HG02973 (cell line): ENCODE measurements around the gene SURF6.
"Not testable (repeated sequence)": the region's sequence is repeated elsewhere in the genome, so short reads cannot be mapped to it uniquely, and the experiment has no call there.

ENCODE experiments used
- ATAC-seq: cut with Tn5 transposase; IDR thresholded peaks from one replicate; pipeline ENCODE4 v1.9.1; 2021; ENCODE audit warnings: moderate library complexity; ENCODE audit not compliant: unreplicated experiment

The SURF6 gene

DNA sequence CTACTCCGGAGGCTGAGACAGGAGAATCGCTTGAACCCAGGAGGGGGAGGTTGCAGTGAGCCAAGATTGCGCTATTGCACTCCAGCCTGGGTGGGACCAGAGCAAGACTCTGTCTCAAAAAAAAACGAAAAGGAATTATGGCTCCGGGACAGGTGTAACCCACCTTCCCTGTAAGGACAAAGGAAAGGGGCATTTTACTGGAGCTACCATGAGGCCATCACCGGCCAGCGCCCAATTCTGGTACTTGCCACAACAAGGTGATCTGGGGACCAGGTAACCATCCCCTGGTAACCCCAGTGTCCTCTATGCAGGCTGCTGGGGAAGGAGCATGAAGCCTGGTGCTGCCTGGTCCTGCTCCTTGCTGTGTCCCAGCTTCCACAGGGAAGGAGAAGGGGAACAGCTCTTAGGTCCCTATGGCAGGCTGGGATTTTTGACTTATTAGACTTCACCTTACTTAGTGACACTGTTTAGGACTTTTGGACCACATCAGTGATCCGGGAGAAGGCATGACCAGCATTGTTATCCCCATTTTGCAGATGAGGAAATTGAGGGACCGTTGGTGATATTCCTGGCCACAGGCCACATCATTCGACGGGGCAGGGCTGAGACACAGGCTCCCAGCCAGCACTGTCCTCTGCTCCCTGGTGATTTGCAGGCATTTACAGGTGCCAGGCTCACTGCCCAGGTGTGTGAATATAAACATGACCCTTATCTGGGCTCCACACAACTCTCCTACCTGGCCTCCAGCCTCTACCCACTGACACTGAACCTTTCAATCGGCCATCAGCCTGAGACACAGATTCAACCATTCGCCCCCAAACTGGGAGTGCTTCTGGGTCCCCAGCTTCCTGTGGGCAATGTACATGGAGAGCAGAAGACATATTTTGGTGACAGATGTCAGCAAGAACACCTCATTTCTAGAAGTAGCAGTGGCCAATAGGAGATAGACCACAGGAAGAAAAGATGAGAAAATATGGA, 34.4 kb downstream of the SURF6 start:
- no peak for ATAC-seq

DNA sequence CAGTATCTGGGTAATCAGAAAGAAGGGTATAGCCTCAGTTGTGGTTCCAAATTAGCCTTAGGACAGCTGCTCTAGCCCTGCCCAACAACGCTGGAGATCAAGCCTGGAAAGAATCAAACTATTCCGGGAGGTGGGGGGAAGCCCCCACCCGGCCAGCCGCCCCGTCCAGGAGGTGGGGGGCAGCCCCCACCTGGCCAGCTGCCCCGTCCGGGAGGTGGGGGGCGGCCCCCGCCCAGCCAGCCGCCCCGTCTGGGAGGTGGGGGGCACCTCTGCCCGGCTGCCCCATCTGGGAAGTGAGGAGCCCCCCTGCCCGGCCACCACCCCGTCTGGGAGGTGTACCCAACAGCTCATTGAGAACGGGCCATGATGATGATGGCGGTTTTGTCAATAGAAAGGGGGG, 36.0 kb downstream of the SURF6 start:
- ATAC-seq, result not testable (repeated sequence)

DNA sequence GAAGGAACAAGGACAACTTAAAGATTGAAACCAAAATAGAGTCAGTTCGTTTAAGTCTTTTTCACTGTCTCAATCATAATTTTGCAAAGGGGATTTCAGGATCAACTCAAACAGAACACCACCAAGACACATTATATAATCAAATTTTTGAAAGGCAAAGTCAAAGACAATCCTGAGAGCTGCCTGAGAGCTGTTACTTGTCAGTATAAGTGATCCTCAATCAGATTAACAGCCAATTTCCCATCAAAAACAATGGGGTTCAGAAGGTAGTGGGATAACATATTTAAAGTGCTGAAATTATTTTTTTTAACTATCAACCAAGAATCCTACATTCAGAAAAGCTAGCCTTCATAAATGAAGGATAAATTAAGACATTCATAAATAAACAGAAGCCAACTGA, 41.7 kb downstream of the SURF6 start:
- no peak for ATAC-seq

DNA sequence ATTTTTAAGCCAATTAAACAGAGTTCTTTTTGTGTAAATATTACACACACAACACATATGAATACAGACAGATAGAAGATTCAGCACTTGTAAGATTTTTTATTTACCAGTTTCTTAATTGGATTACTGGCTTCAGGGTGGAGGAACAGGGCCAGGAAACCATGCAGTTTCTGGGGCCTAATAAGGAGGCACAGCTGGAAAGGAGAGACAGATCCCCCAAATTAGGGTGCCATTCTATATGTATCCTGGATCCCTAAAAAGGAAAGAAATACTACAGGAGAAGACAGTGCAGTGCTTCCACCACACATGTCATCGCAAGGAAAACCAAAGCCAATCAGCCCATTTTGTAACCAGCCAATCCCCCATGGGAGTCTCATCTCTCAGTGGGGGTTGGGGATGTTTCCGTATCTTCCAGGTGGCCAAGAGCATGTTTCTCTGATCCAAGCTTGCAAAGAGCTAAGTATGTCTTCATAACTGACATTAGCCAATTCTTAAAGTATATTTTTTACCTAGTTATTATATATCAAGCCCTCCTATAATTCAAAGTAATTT, 45.2 kb downstream of the SURF6 start:
- no peak for ATAC-seq

DNA sequence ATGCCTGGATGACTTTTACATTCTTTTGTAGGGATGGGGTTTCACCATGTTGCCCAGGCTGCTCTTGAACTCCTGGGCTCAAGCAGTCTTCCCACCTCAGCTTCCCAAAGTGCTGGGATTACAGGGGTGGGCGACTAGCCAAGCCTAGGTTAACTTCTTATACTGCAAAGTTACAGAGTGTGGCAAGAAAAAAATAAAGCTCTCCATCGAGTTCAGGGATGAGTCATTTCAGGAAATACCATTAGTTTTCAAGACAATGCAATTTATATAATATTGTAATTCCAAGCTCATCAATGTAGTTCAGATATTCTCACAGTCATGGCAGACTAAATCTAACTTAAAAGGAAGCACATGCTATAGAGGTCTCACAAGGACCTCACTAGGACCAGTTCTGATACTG, 49.5 kb downstream of the SURF6 start:
- ATAC-seq, result no peak

DNA sequence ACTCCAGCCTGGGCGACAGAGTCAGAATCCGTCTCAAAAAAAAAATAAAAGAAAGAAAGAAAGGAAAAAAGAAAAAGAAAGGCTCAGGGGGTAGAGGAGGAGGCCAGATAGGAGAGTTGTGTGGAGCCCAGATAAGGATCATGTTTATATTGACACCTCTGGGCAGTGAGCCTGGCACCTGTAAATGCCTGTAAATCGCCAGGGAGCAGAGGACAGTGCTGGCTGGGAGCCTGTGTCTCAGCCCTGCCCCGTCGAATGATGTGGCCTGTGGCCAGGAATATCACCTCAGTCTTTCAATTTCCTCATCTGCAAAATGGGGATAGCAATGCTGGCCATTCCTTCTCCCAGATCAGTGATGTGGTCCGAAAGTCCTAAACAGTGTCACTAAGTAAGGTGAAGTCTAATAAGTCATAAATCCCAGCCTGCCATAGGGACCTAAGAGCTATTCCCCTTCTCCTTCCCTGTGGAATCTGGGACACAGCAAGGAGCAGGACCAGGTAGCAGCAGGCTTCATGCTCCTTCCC, 50.7 kb downstream of the SURF6 start:
- ATAC-seq, result no peak

DNA sequence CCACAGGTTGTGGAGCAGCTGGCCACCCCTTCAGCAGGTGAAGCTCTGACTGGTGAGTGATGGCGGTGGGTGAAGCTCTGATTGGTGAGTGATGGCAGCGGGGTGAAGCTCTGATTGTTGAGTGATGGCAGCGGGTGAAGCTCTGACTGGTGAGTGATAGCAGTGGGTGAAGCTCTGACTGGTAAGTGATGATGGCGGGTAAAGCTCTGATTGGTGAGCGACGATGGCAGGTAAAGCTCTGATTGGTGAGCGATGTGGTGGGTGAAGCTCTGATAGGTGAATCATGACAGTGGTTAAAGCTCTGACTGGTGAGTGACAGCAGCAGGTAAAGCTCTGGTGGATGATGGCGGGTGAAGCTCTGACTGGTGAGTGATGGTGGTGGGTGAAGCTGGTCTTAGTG, 51.6 kb downstream of the SURF6 start:
- ATAC-seq, result no peak

DNA sequence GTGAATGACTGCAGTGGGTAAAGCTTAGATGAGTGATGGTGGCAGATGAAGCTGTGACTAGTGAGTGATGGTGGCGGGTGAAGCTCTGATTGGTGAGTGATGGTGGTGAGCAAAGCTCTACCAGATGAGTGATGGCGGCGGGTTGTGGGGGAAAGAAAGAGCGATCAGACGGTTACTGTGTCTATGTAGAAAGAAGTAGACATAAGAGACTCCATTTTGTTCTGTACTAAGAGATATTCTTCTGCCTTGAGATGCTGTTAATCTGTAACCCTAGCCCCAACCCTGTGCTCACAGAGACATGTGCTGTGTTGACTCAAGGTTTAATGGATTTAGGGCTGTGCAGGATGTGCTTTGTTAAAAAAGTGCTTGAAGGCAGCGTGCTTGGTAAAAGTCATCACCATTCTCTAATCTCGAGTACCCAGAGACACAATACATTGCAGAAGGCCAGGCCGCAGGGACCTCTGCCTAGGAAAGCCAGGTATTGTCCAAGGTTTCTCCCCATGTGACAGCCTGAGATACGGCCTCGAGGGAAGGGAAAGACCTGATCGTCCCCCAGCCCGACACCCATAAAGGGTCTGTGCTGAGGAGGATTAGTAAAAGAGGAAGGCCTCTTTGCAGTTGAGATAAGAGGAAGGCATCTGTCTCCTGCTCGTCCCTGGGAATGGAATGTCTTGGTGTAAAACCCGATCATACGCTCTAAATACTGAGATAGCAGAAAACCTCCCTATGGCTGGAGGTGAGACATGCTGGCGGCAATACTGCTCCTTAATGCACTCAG, 52.5 kb downstream of the SURF6 start:
- ATAC-seq, result not testable (repeated sequence)

DNA sequence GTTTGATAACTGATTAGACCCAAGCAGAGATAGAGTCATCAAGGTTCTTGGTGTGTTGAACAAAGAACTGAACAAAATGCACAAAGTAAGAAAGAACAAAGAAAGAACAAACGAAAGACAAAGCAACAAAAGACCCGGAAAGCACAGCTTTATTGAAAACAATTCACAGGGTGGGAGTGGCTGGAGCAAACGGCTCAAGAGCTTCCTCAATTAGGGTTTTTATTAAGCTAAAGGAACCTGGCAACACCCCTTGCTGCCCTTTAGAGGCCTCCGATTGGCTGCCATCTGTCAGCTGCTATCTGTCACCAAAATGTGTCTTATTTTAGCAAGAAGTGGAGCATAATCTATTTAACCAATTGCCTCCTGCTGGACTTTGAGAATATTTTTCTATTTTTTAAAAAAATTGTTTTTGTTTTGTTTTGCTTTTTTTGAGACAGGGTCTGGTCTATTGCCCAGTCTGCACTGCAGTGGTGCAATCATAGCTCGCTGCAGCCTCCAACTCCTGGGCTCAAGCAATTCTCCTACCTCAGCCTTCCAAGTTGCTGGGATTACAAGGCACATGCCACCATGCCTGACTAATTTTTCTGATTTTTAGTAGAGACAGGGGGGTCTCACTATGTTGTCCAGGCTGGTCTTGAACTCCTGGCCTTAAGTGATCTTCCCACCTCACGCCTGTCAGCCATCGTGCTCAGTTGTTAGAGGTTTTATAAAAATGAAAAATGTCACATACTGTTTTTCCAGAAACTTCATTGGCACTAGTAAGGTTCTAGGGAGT, 53.3 kb downstream of the SURF6 start:
- no peak for ATAC-seq

DNA sequence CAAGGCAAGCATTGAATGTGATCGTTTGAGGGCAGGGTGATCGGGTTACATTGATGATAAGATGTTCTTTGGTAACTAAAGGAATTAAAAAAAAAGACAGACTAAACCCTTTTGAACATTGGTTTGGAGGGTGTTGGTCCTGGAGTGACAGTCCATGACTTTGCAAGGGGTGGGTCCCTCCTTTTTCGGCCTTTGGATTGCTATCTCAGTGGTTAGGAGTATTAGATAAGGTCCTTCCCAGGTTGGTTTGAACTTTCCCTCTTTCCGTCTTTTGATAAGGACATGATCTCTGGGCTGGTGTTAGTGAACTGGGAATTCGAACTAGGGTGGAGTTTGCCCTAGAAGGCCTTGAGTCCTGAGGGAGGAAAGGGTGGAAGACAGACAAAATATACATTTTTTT, 55.6 kb downstream of the SURF6 start:
- no peak for ATAC-seq
